HL-60/S4 treated with phorbol 12-myristate 13-acetate at 8.2 ng/mL for 4 days and 3 days (cell line): Measurements from ENCODE around the gene PCTP.

Experiments
- in situ Hi-C: fragments of 300-500 bp; cut with MboI; formaldehyde crosslinking; loops from 2 replicates; pipeline ENCODE4 v1.15.0; 2022; ENCODE audit warnings: low sequenced_read_pairs

Gene PCTP

DNA sequence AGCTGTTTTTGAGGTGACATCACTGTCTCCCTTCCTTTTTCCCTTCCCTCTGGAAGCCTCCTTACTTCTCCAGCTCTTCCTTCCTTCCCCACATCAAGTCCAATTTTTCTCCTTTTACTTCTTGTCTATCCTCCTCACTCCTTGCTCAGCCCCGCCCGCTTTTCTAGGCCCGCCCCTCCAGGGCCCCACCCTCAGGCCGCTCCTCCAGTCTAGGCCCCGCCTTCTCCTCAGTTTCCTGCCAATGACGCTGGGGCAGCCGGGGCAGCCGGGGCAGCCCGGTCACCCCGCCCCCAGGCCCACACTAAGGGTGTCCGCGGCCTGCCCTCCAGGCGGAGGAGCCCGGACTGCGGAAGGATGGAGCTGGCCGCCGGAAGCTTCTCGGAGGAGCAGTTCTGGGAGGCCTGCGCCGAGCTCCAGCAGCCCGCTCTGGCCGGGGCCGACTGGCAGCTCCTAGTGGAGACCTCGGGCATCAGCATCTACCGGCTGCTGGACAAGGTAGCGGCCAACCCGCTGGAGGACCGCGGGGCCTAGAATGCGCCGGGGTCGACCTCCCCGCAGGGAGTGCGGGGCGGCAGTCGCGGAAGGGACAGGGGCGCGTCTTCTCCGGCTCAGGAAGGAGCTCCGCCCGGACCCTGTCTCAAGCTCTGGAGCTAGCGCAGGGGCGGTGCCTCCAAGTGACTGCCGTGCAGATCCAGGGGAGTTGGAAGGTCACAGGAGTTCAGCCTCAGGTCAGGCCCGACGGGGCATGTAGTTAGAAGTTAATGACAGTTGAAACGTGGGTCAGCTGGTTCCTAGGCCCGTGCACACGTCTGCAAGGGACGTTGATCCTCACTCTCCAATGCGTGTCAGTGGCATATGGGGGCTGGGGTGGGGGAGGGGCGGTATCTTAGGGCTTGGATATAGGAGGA is at the start of gene PCTP:
PCTP (plus strand) TSS at position 302 of the 908 bp plus-strand sequence; CDS start at position 355, 53 bp downstream.
- in situ Hi-C loops = no loop called here

DNA sequence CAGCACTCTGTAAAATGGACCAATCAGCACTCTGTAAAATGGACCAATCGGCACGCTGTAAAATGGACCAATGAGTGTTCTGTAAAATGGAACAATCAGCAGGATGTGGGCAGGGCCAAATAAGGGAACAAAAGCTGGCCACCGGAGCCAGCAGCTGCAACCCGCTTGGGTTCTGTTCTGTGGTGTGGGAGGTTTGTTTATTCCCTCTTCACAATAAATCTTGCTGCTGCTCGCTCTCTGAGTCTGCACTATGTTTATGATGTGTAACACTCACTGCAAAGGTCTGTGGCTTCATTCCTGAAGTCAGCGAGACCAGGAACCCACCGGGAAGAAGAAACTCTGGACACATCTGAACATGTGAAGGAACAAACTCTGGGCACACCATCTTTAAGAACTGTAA is 48.7 kb upstream of the PCTP start:
- in situ Hi-C loops = no loop called here

DNA sequence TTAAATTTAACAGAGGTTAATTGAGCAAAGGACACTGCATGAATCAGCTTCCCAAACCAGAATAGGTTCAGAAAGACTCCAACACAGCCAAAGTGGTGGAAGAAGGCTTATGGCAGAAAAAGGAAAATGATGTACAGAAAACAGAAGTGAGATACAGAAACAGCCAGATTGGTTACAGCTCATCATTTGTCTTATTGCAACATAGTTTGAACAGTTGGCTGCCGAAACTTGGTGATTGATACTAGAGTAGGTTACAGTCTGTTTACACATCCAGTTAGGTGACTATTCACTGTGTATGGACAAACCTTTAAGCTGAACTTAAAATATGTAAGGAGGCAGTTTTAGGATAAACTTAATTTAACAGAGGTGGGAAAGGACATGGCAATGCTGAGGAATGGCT is 46.5 kb upstream of the PCTP start:
- in situ Hi-C loops = no loop called here

DNA sequence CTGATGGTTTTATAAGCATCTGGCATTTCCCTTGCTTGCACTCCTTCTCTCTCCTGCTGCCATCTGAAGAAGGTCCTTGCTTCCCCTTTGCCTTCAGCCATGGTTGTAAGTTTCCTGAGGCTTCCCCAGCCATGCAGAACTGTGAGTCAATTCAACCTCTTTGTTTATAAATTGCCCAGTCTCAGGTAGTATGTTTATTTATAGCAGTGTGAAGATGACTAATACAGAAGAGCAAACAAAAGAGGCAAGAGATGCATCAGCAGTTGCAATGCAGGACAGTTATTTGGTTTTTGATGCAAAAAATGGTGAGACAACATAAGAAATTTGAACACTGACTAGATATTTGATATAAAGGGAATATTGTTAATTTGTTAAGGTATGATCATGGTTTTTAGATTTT is 45.0 kb upstream of the PCTP start:
- in situ Hi-C loops = no loop called here

DNA sequence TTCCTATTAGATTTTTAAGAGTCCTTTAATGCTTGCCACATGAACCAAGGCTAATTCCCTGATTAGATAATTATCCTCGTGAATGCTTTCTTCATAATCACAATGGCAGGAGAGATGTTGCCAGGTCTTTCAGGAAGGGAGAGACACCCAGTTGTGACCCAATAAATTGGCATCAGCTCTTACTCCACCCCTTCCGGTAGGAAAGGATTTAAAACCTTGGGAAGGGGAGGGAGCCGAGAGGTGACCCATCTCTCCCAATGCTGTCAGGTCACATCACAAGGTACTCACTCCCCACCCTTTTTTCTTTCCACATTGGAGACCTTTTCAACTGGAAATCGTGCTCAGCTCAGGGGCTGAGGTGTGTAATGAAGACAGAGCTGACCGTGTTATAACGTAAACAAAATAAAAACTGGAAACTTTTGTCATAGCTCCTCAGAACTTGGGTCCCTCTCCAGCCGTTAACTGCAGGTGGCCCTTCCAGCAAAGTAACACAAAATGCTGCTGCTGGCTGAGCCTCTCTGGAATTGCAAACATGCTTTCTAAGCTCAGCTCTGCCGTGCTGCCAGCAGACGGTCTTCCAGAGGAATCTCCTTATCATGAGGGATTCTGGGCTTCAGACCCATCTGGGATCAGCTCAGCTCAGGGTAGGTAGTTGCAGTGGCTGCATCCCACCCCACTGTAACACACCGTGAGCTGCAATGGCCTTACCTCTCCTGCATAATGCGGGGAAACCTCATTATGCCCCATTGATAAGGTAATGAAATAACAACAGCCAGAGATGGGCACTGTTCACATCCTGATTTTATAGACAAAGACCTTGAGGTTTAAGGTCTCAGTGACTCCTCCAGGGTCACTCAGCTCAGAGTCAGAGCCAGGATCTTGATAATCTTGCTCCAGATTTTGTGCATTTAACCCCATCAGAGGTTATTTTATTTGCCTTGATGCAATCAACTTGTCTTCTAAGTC is 43.8 kb upstream of the PCTP start:
- in situ Hi-C loops = no loop called here

DNA sequence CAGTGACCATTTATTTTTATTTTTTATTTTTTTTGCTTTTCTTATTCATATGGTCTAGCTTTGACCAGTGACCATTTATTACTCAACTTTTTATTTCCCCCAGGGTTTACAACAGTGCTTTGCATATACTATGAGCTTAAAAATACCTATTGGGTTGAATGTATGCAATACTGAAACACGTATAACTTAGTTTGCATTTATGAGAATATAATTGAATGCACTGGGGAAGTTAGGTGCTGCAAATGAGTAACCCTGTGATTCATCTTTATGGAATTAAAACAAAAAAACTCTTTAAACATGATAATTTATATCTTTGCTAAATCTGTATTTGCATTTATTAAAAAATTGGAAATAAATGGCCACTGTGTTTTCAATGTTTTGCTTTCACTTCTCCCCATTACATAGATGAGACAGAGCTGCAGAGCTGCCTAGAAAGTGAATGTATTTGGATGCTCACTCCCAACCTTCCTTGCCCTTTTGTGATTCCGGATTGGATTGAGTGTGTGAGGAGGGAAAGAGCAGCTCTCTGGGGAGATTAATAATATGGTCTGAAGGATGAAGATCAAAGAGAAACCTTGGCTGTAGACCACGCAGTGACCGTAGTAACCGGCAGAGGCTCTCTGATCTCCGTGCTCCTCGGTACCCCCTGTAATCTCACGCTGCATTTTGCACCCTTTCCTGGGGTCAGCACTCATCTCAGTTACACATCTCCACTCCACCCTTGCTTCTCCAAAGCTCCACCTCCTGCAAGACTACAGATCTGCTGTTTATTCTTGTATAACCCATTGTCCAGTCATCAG is 42.5 kb upstream of the PCTP start:
- in situ Hi-C loops = no loop called here

DNA sequence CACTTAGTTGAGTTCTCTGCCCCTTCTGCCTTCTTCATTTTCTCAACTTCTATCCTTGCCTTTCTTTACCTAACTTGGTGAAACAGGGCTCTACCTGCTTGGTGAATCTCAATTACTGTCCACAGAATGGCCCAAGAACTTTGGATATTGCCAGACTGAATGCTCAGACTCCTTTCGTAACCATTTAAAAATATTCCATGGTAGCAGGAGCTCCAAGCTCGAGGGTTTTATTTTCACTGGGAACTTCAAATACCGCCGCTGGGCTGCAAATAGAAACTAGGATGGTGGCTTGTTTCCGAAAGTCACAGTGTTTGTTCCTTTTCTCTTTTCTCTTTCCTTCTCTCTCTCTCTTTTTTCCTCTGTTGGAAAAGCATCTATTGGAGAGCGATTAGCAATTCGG is 41.4 kb upstream of the PCTP start:
- in situ Hi-C loops = no loop called here

DNA sequence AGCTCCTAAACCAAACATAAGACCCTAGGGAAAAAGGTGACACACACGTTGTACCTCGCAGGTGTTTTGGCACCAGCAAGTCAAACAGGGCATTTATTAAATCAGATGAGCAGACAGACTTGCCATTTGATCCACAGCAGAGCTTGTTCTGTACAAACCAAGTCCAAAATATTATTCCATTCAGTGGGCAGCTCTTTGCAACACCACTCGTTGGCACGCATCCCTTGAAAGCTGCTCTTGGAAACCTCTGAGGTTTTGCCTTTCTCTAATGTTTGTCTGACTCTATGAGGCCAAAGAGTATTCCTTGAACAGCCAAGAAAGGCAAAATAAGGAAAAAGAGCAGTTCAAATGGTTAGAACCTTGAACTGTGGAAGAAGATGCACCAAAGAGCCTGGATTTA is 40.9 kb upstream of the PCTP start:
- in situ Hi-C loops = no loop called here

DNA sequence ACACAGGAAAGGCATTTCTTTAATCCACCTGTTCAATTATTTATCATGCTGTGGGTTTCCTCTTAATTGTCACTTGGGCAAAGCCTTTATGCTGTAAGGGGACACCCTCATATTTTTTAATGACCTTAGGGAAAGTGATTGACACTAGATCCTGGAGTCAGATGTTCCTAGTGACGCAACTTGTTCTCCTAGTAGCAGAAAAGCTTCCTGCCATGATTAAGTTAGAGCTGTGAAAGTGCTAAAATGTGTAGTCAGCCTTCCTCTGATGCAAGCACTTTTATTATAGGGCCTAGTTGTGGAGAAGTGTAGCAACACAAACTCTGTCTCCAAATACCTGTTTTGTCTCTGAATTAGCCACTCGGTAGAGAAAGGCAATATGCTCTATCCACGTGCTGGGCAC is 40.4 kb upstream of the PCTP start:
- in situ Hi-C loops = no loop called here

DNA sequence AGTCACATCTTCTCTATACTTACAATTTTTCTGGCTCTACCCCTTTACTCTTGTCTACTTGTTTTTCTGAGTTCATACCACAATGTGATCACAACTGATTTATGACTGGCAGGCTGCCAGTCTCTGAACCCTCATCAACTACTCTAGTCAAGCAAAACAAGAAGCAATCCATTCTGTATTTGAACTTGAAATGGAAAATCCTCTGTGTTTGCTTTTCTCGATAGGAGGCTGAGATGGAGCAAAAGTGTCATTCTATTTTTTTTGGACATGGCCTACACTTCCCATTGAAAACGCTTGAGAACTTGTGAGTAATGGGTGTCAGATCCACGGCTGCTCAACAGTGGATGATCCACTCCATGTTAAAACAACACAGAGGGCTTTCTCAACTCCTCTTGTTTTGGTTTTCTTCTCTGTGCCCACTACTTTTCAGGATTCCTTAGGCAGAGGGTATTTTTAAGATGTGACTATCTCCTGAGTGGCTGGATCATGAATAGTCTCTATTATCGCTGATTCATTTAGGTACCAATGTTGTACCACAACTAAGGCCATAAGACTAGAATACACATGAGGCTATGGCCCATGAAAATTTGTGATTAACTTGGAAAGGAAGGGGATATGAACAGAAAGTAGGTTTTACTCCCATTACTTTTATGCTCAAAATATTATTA is 39.9 kb upstream of the PCTP start:
- in situ Hi-C loops = no loop called here

DNA sequence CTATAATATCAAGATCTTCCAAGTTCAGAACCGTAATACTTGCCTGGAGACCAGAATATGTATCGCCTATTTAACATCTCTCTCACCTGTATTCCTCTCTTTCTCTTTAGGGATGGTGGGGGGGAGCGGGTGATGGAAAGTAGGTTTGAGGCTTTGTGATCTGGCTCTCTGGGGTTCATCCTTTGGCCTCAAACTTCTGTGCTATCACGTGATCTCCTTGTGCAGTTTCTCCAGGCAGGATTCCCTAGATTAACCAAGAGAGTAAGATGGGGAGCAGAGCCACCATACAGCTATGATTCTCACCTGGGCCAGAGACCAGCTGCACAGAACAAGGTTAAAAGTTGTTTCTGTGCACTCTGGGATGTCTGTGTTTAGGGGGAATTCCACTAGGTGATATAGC is 33.4 kb upstream of the PCTP start:
- in situ Hi-C loops = no loop called here

DNA sequence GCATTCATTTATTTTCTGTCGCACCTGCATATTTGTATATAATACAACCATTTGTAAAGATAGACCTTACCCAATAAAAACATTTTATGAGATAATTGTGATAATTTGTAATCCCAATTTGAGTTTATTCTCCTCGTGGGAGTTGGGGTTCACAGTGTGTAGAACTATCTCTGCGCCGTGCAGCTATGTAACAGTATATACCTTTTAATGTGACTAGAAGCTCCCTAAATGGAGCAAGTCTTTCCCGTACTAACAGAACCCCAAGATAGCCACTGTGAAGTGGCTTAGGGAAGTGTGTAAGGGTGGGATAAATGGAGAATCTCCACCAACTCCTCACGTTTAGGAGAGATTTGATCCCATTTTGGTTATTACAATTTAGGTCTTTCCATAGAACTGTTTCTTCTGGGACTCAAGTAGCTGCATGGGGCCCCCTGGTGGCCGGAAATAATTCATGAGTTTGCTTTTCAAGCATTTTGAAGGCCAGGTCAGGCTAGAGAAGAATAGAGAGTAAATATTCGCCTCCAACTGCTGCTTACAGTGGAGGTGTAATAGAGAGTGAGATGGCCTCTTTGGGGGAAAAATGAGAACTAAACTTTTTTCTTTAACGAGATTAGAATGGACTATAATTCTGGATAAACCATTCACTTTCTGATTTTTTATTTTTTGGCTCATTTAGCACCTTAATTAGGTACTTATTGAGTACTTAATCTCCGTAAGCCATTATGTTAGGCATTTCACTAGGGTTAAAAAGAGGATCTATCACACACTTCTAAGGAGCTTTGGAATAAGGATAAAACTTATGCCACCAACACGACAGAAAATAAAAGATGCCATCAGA is 32.7 kb upstream of the PCTP start:
- in situ Hi-C loops = no loop called here

DNA sequence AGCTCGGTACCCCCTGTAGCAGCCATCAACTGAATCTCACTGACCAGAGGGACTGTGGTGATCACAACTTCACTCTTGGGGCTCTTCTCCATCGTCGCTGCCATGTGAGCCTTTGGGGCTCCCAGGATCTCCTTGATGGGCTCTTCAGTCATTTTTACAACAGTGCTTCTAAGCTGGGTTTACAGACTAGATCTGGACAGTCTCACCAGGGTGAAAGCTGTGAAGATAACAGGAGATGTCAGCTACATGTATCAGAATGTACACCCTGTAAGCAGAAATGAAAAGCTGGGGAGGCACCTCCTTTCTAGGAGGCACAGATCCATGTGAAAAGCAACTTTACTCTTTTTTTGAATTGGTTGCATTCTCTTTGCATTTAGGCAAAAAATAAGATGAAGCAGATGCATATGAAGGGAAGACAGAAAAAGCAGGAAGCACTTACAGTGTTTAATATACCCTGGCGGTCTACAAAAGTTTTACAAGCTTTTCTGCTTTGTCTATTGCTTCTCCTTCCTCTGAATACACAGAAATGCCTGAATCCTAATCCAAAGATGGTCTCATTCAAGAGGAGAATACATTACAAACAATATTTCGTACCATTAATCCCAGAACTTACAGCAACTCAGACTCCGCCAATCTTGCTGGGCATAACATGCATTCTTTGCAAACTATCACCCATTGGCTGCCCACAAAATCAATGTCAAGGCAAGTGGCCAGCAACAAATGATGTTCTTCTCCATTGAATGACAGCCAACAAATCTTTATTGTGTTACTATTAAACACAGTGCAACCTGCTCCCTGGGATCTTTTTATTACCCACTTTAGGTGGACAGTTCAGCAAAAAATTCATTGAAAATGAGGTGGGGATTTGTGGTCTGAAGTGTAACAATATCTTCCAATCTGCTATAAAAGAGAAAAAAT is 29.7 kb upstream of the PCTP start:
- in situ Hi-C loops = loop anchor here (10.0 kb wide), 1 partner anchor 196 kb away; no protein-coding TSS in a partner anchor

DNA sequence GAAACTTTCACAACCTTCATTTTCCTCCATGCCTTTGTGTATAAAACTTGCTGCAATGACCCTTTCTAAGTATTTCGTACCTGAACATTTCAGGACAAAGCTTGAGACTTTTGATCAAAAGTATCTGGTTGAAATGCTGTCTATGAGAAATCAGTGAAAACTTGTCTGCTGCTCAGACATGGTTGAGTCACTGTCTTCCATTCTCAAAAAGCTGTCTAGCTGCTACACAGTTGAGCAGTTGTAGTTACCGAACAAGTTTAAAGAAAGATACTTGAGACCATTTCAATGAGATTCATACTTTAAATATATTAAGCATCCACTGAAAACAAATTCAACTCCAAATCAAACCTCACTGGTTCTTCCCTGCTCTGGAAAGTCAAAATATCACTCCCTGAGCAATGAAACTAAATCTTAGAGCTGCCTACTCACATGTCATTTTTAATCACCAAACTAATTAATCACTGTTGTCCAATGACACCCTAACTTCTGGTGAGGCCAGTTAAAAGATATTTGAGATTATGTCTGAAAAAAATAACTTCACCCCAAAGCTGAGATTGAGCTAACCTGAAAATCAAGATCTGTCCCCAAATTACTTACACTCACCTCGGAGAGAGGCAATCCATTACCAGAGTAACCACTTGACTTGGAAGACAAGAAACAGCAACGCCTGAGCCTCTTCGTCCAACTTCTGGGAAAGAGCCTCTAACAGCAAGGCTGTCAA is 28.7 kb upstream of the PCTP start:
- in situ Hi-C loops = loop anchor here (10.0 kb wide), 1 partner anchor 197 kb away; no protein-coding TSS in a partner anchor

DNA sequence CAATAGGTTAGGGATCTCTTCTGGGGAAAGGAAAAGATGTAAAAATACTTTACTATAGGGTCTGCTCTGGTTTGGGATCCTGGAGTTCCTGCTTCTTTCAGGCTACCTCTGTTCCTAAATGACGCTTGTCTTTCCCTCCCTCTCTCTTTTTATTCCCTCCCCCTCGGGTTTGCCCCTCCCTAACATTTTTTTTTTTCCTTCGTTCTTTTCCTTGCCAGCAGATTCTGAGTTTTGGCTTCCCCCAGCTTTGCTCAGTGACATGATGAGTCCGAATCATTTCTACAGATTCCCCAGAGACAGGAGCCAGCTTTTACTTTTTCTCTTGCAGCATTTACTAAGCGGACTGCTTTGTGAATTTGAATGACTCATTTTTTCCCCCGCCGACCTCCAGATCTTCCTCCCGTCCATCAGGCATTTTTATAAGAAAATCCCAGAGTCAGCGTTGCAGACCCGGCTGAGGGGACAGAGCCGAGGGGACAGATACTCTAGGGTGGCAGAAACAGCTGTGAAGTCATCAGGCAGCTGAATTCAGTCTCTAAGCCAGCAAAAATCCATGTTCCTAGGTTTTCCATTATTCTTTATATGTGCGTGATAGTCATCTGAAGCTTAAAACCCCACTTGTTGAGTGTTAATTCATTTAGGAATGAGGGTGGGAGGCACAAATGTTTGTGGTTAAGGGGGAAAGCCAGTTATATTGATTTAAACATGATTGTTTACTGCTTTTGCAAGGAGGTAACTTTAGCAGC is 27.9 kb upstream of the PCTP start, which contains the start of gene TMEM100:
TMEM100 (minus strand) TSS at position 123 of the 746 bp plus-strand sequence. CDS start 1,794 bp downstream, outside the sequence.
- in situ Hi-C loops = loop anchor here (10.0 kb wide), 1 partner anchor 198 kb away; no protein-coding TSS in a partner anchor

DNA sequence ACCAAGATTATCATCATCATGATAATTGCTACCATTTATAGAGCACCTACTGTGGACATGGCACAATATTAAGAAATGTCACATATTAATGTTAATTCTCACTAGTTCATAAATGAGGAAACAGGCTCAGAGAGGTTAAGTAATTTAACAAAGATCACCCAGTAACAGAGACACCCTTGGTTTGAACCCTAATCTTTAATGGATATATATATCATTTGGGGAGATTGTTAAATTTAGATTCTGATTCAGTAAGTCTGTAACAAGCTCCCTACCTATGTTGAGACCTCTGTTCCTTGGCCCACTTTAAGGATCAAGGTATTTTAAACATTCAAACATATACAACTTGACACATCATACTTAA is 27.4 kb upstream of the PCTP start:
- in situ Hi-C loops = loop anchor here (10.0 kb wide), 1 partner anchor 199 kb away; no protein-coding TSS in a partner anchor

DNA sequence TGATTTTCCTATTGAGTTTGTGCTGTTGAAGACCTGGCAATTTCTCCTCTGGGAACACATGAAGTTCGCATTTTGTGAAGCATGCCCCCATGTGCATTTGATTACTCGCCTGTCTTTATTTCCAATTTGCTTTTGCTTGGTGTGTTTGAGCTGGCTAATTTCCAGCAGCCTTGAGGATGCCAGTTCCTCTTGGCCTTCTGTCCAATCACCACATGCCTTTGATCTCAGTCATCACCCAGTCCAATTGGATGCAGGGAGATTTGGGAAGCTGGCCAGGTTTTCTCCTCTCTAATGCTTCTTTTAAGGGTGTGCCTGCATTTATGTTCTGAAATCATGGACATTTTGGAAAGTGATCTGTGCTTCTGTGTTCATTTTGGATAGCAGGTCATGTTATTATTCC is 24.4 kb upstream of the PCTP start:
- in situ Hi-C loops = loop anchor here (10.0 kb wide), 1 partner anchor 202 kb away; no protein-coding TSS in a partner anchor
